Testis (tissue), 3 donors: ENCODE results near the gene SDK1. TPM values are rescaled to one million over a fixed set of nuclear protein-coding genes. Genes with fewer than 3 reads are reported as not detected.

Experiments
- DNase-seq: peaks from one replicate; pipeline ENCODE4 v3.0.0-alpha.2; 2019
- H3K27ac ChIP-seq, 2 donors: fragments of 200-600 bp; sonication (generic); one replicate each; pipeline ENCODE4 v1.5.1; 2019
- H3K27me3 ChIP-seq: fragments of 200-600 bp; sonication (generic); one replicate; pipeline ENCODE4 v1.5.1; 2019
- H3K36me3 ChIP-seq: fragments of 200-600 bp; sonication (generic); one replicate; pipeline ENCODE4 v1.5.1; 2017; ENCODE audit warnings: low read depth; ENCODE audit errors: missing control alignments
- H3K4me1 ChIP-seq: fragments of 200-600 bp; sonication (generic); one replicate; pipeline ENCODE4 v1.5.1; 2019
- H3K4me3 ChIP-seq, 2 donors: fragments of 200-600 bp; sonication (generic); one replicate each; pipeline ENCODE4 v1.5.1; 2017 to 2019
- H3K9me3 ChIP-seq: fragments of 200-600 bp; sonication (generic); one replicate; pipeline ENCODE4 v1.5.1; 2017
- CTCF ChIP-seq, 3 experiments: fragments of 450-650 bp in 2 of 3; fragments of 200-600 bp in 1 of 3; sonication (generic) in 1 of 3; IDR thresholded peaks; one replicate each; pipeline ENCODE4 v1.5.1; 2016 to 2019; ENCODE audit warnings: antibody characterized with exemption in 3 of 3, mild to moderate bottlenecking in 2 of 3, moderate library complexity in 1 of 3
- POLR2A ChIP-seq: fragments of 450-650 bp; IDR thresholded peaks from one replicate; pipeline ENCODE4 v1.6.1; 2017; ENCODE audit warnings: antibody characterized with exemption, mild to moderate bottlenecking, moderate library complexity
- WGBS, 2 donors: methylation state at CpG; one replicate each; pipeline ENCODE4 v1.1.5; 2018; 5-methylcytosine and 5-hydroxymethylcytosine counted together
- intact Hi-C: fragments of 100-400 bp; cut with DNase I; formaldehyde crosslinking; loops from one replicate; pipeline ENCODE4 v1.15.1; 2023; ENCODE audit warnings: low total_unique reads
- polyA plus RNA-seq: library from polyadenylated mRNA; stranded (reverse); fragments of 350-450 nt; fragmentation: Illumina TruSeq; extraction: RNeasy Lipid Tissue Mini Kit (QIAGEN cat#74804); gene quantifications from one replicate; pipeline ENCODE4 v1.2.3, GENCODE V29; 2014; ENCODE audit warnings: low read depth, low replicate concordance; ENCODE audit not compliant: insufficient read depth
- total RNA-seq, 2 donors: library from RNA; depleted of rRNA; stranded (reverse); fragments of >200 nt; gene quantifications; one replicate each; pipeline ENCODE4 v1.2.3, GENCODE V29; 2016

Gene SDK1
- total and polyA plus RNA-seq, 3 donors from 2014 or later, result 20.0 to 36.2 (median 24.9) TPM

- no peaks in the 10 kb centered on the region for H3K9me3 ChIP-seq
- no peaks in the 10 kb centered on the region for H3K4me1 ChIP-seq
- H3K36me3 ChIP-seq, result no peaks in the 10 kb centered on the region
- 80 to 88% methylated on average over 9 of the region's 9 CpGs for whole genome bisulfite sequencing, 2 donors
- intact Hi-C loops, result no loop called here
- no peak overlapping the region for H3K27ac ChIP-seq
- H3K4me3 ChIP-seq, result no peak overlapping the region
- no peaks in the 10 kb centered on the region for H3K27me3 ChIP-seq
- TF ChIP-seq CTCF (IDR thresholded peaks at IDR 0.05), result no peak
- TF ChIP-seq POLR2A, result no peak
- DNase-seq, result no peak
Observed at GRCh38 chr7:3767917-3768777, 467.1 kb downstream of the SDK1 start.

- TF ChIP-seq POLR2A, result no peak
- TF ChIP-seq CTCF (IDR thresholded peaks at IDR 0.05), result no peak
Observed at GRCh38 chr7:3771906-3772305, 470.9 kb downstream of the SDK1 start.

DNA sequence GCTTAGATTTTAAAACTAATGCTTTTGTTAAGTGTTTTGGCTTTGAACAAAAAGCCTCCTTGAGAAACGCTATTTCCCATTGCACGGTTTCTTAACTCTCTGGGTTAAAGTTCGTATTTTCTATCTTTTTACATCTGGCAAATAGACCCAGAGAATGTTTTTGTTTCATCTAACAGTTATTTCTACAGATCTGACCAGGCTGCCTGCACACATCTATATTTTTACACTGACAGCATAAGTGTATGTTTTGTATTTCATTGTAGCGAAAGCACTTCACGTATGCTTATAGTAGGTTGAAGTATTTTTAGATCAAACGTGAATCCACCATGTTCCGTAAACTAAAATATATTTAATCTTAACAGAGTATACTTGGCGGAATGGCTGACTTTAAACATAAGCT is 477.3 kb downstream of the SDK1 start:
- DNase-seq, result no peak
- H3K36me3 ChIP-seq, result no peaks in the 10 kb centered on the region
- H3K27ac ChIP-seq, result no peak overlapping the region
- 84 to 88% methylated on average over 8 of the region's 8 CpGs for WGBS, 2 donors
- intact Hi-C loops, result no loop called here
- H3K4me1 ChIP-seq, result no peaks in the 10 kb centered on the region
- H3K27me3 ChIP-seq, result no peaks in the 10 kb centered on the region
- H3K9me3 ChIP-seq, result no peaks in the 10 kb centered on the region
- TF ChIP-seq CTCF (IDR thresholded peaks at IDR 0.05) (no peak), POLR2A (no peak)
- no peak overlapping the region for H3K4me3 ChIP-seq

More at GRCh38 chr7:3771906-3772305, 470.9 kb downstream of the SDK1 start:
- no peak for DNase-seq
- H3K27me3 ChIP-seq, result no peaks in the 10 kb centered on the region
- H3K36me3 ChIP-seq, result no peaks in the 10 kb centered on the region
- intact Hi-C loops, result no loop called here
- H3K4me3 ChIP-seq, result no peak overlapping the region
- WGBS, 2 donors, result 78 to 81% methylated on average over 3 of the region's 3 CpGs
- H3K27ac ChIP-seq, result no peak overlapping the region
- no peaks in the 10 kb centered on the region for H3K9me3 ChIP-seq
- H3K4me1 ChIP-seq, result no peaks in the 10 kb centered on the region

GRCh38 chr7:3780016-3780415 is 479.0 kb downstream of the SDK1 start:
- no peak overlapping the region for H3K27ac ChIP-seq
- WGBS, 2 donors, result 93 to 100% methylated on average over 2 of the region's 2 CpGs
- no peak overlapping the region for H3K4me3 ChIP-seq
- DNase-seq, result no peak
- no peaks in the 10 kb centered on the region for H3K4me1 ChIP-seq
- intact Hi-C loops, result no loop called here
- H3K36me3 ChIP-seq, result no peaks in the 10 kb centered on the region
- H3K9me3 ChIP-seq, result no peaks in the 10 kb centered on the region
- H3K27me3 ChIP-seq, result no peaks in the 10 kb centered on the region
- TF ChIP-seq POLR2A (no peak), CTCF (IDR thresholded peaks at IDR 0.05) (no peak)

DNA sequence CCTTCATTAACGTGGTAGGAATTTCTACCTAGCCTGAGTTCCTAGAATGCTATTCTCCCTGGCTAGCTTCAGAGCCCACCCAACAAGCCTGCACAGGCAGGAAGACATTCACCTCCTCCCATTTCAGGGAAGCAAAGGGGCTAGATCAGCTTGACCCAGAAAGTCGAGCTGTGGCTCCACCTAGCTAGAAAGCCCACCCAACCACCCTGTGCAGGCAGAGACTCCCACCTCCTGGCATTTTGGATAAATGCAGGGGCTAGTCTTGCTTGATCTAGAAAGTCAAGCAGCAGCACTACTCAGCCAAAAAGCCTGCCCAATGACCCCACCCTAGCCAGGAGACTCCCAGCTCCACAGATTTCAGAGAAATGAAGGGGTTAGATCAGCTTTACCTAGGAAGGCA is 479.5 kb downstream of the SDK1 start:
- Histone ChIP-seq H3K4me3 (no peak overlapping the region), H3K36me3 (no peaks in the 10 kb centered on the region), H3K9me3 (no peaks in the 10 kb centered on the region), H3K4me1 (no peaks in the 10 kb centered on the region), H3K27ac (no peak overlapping the region), H3K27me3 (no peaks in the 10 kb centered on the region)
- no peak for TF ChIP-seq POLR2A
- TF ChIP-seq CTCF (IDR thresholded peaks at IDR 0.05), result no peak
- no peak for DNase-seq
- intact Hi-C loops, result no loop called here
- 82 to 94% methylated on average over 2 of the region's 2 CpGs for WGBS, 2 donors
